Testis (tissue), 3 donors: ENCODE measurements around the gene CCDC50. TPM values are rescaled to one million over a fixed set of nuclear protein-coding genes. Genes with fewer than 3 reads are reported as not detected.

Source experiments
- DNase-seq: peaks from one replicate; pipeline ENCODE4 v3.0.0-alpha.2; 2019
- H3K27ac ChIP-seq, 2 donors: fragments of 200-600 bp; sonication (generic); one replicate each; pipeline ENCODE4 v1.5.1; 2019
- H3K27me3 ChIP-seq: fragments of 200-600 bp; sonication (generic); one replicate; pipeline ENCODE4 v1.5.1; 2019
- H3K36me3 ChIP-seq: fragments of 200-600 bp; sonication (generic); one replicate; pipeline ENCODE4 v1.5.1; 2017; ENCODE audit warnings: low read depth; ENCODE audit errors: missing control alignments
- H3K4me1 ChIP-seq: fragments of 200-600 bp; sonication (generic); one replicate; pipeline ENCODE4 v1.5.1; 2019
- H3K4me3 ChIP-seq, 2 donors: fragments of 200-600 bp; sonication (generic); one replicate each; pipeline ENCODE4 v1.5.1; 2017 to 2019
- H3K9me3 ChIP-seq: fragments of 200-600 bp; sonication (generic); one replicate; pipeline ENCODE4 v1.5.1; 2017
- CTCF ChIP-seq, 3 experiments: fragments of 450-650 bp in 2 of 3; fragments of 200-600 bp in 1 of 3; sonication (generic) in 1 of 3; IDR thresholded peaks; one replicate each; pipeline ENCODE4 v1.5.1; 2016 to 2019; ENCODE audit warnings: antibody characterized with exemption in 3 of 3, mild to moderate bottlenecking in 2 of 3, moderate library complexity in 1 of 3
- POLR2A ChIP-seq: fragments of 450-650 bp; IDR thresholded peaks from one replicate; pipeline ENCODE4 v1.6.1; 2017; ENCODE audit warnings: antibody characterized with exemption, mild to moderate bottlenecking, moderate library complexity
- WGBS, 2 donors: methylation state at CpG; one replicate each; pipeline ENCODE4 v1.1.5; 2018; 5-methylcytosine and 5-hydroxymethylcytosine counted together
- intact Hi-C: fragments of 100-400 bp; cut with DNase I; formaldehyde crosslinking; loops from one replicate; pipeline ENCODE4 v1.15.1; 2023; ENCODE audit warnings: low total_unique reads
- polyA plus RNA-seq: library from polyadenylated mRNA; stranded (reverse); fragments of 350-450 nt; fragmentation: Illumina TruSeq; extraction: RNeasy Lipid Tissue Mini Kit (QIAGEN cat#74804); gene quantifications from one replicate; pipeline ENCODE4 v1.2.3, GENCODE V29; 2014; ENCODE audit warnings: low read depth, low replicate concordance; ENCODE audit not compliant: insufficient read depth
- total RNA-seq, 2 donors: library from RNA; depleted of rRNA; stranded (reverse); fragments of >200 nt; gene quantifications; one replicate each; pipeline ENCODE4 v1.2.3, GENCODE V29; 2016

CCDC50 gene
- total and polyA plus RNA-seq, 3 donors from 2014 or later, result 65.0 to 69.9 (median 68.2) TPM

GRCh38 chr3:191380001-191380400 is 50.8 kb downstream of the CCDC50 start:
- H3K4me1 ChIP-seq, result peaks cover 58% of the 10 kb centered on the region

GRCh38 chr3:191381303-191381702 is 52.1 kb downstream of the CCDC50 start:
- TF ChIP-seq CTCF (IDR thresholded peaks at IDR 0.05) (no peak), POLR2A (no peak)
- DNase-seq, result no peak
- Histone ChIP-seq H3K9me3 (no peaks in the 10 kb centered on the region), H3K27me3 (no peaks in the 10 kb centered on the region), H3K4me1 (peaks cover 53% of the 10 kb centered on the region), H3K27ac (no peak overlapping the region), H3K36me3 (no peaks in the 10 kb centered on the region), H3K4me3 (no peak overlapping the region)
- intact Hi-C loops, result no loop called here
- WGBS, 2 donors, result 73 to 82% methylated on average over 7 of the region's 7 CpGs

More at GRCh38 chr3:191380001-191380400, 50.8 kb downstream of the CCDC50 start:
- no peaks in the 10 kb centered on the region for H3K27me3 ChIP-seq
- TF ChIP-seq POLR2A (no peak), CTCF (IDR thresholded peaks at IDR 0.05) (no peak)
- no peak for DNase-seq
- no peaks in the 10 kb centered on the region for H3K9me3 ChIP-seq
- H3K4me3 ChIP-seq, result no peak overlapping the region
- 31 to 54% methylated on average over 2 of the region's 2 CpGs for WGBS, 2 donors
- H3K27ac ChIP-seq, result no peak overlapping the region
- intact Hi-C loops, result no loop called here
- no peaks in the 10 kb centered on the region for H3K36me3 ChIP-seq

GRCh38 chr3:191382661-191383060 is 53.5 kb downstream of the CCDC50 start:
- H3K27me3 ChIP-seq, result no peaks in the 10 kb centered on the region
- DNase-seq, result no peak
- H3K4me3 ChIP-seq, result no peak overlapping the region
- 64 to 71% methylated on average over 1 of the region's 1 CpG for WGBS, 2 donors
- no peaks in the 10 kb centered on the region for H3K9me3 ChIP-seq
- intact Hi-C loops, result no loop called here
- H3K27ac ChIP-seq, result peak overlapping the region in 1 of 2 donors; percentile 7
- TF ChIP-seq CTCF (IDR thresholded peaks at IDR 0.05) (no peak), POLR2A (no peak)
- no peaks in the 10 kb centered on the region for H3K36me3 ChIP-seq
- peaks cover 40% of the 10 kb centered on the region for H3K4me1 ChIP-seq

- Histone ChIP-seq H3K36me3 (no peaks in the 10 kb centered on the region), H3K9me3 (no peaks in the 10 kb centered on the region), H3K4me3 (no peak overlapping the region), H3K27ac (peak overlapping the region in 1 of 2 donors; percentile 7), H3K4me1 (peaks cover 35% of the 10 kb centered on the region), H3K27me3 (no peaks in the 10 kb centered on the region)
- WGBS, 2 donors, result 31 to 33% methylated on average over 4 of the region's 4 CpGs
- DNase-seq, result no peak
- TF ChIP-seq CTCF (IDR thresholded peaks at IDR 0.05) (no peak), POLR2A (no peak)
- intact Hi-C loops, result no loop called here
These were observed 53.9 kb downstream of the CCDC50 start for GRCh38 chr3:191383124-191383523.

GRCh38 chr3:191385101-191385500 is 55.9 kb downstream of the CCDC50 start:
- intact Hi-C loops, result no loop called here
- WGBS, 2 donors, result 63 to 77% methylated on average over 3 of the region's 3 CpGs
- no peak overlapping the region for H3K27ac ChIP-seq
- no peak overlapping the region for H3K4me3 ChIP-seq
- H3K4me1 ChIP-seq, result peaks cover 17% of the 10 kb centered on the region
- no peaks in the 10 kb centered on the region for H3K36me3 ChIP-seq
- H3K9me3 ChIP-seq, result no peaks in the 10 kb centered on the region
- no peaks in the 10 kb centered on the region for H3K27me3 ChIP-seq
- no peak for TF ChIP-seq POLR2A
- TF ChIP-seq CTCF (IDR thresholded peaks at IDR 0.05), result no peak
- no peak for DNase-seq
